ENCODE measurements around the gene PSEN1.

- TF ChIP-seq, protein P1, sequence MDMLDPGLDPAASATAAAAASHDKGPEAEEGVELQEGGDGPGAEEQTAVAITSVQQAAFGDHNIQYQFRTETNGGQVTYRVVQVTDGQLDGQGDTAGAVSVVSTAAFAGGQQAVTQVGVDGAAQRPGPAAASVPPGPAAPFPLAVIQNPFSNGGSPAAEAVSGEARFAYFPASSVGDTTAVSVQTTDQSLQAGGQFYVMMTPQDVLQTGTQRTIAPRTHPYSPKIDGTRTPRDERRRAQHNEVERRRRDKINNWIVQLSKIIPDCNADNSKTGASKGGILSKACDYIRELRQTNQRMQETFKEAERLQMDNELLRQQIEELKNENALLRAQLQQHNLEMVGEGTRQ (IDR thresholded peaks at IDR 0.05; ENCODE audit: borderline replicate concordance, low read depth, low read length) = no peak
- TF ChIP-seq, protein P2, sequence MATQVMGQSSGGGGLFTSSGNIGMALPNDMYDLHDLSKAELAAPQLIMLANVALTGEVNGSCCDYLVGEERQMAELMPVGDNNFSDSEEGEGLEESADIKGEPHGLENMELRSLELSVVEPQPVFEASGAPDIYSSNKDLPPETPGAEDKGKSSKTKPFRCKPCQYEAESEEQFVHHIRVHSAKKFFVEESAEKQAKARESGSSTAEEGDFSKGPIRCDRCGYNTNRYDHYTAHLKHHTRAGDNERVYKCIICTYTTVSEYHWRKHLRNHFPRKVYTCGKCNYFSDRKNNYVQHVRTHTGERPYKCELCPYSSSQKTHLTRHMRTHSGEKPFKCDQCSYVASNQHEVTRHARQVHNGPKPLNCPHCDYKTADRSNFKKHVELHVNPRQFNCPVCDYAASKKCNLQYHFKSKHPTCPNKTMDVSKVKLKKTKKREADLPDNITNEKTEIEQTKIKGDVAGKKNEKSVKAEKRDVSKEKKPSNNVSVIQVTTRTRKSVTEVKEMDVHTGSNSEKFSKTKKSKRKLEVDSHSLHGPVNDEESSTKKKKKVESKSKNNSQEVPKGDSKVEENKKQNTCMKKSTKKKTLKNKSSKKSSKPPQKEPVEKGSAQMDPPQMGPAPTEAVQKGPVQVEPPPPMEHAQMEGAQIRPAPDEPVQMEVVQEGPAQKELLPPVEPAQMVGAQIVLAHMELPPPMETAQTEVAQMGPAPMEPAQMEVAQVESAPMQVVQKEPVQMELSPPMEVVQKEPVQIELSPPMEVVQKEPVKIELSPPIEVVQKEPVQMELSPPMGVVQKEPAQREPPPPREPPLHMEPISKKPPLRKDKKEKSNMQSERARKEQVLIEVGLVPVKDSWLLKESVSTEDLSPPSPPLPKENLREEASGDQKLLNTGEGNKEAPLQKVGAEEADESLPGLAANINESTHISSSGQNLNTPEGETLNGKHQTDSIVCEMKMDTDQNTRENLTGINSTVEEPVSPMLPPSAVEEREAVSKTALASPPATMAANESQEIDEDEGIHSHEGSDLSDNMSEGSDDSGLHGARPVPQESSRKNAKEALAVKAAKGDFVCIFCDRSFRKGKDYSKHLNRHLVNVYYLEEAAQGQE (IDR thresholded peaks at IDR 0.05; ENCODE audit: low read depth, low read length) = no peak
- TF ChIP-seq, protein P3, sequence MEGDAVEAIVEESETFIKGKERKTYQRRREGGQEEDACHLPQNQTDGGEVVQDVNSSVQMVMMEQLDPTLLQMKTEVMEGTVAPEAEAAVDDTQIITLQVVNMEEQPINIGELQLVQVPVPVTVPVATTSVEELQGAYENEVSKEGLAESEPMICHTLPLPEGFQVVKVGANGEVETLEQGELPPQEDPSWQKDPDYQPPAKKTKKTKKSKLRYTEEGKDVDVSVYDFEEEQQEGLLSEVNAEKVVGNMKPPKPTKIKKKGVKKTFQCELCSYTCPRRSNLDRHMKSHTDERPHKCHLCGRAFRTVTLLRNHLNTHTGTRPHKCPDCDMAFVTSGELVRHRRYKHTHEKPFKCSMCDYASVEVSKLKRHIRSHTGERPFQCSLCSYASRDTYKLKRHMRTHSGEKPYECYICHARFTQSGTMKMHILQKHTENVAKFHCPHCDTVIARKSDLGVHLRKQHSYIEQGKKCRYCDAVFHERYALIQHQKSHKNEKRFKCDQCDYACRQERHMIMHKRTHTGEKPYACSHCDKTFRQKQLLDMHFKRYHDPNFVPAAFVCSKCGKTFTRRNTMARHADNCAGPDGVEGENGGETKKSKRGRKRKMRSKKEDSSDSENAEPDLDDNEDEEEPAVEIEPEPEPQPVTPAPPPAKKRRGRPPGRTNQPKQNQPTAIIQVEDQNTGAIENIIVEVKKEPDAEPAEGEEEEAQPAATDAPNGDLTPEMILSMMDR (IDR thresholded peaks at IDR 0.05) = no peak
- TF ChIP-seq, protein P4, sequence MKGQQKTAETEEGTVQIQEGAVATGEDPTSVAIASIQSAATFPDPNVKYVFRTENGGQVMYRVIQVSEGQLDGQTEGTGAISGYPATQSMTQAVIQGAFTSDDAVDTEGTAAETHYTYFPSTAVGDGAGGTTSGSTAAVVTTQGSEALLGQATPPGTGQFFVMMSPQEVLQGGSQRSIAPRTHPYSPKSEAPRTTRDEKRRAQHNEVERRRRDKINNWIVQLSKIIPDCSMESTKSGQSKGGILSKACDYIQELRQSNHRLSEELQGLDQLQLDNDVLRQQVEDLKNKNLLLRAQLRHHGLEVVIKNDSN (IDR thresholded peaks at IDR 0.05; ENCODE audit: borderline replicate concordance, low read depth) = no peak
- TF ChIP-seq EZH2phosphoT487 (IDR thresholded peaks at IDR 0.05; ENCODE audit: borderline replicate concordance, low read depth) = no peak
- no peak for TF ChIP-seq RFX5 (IDR thresholded peaks at IDR 0.05; ENCODE audit: low read length)
- no peak for TF ChIP-seq EP300 (IDR thresholded peaks at IDR 0.05; ENCODE audit: borderline replicate concordance in 1 of 2, low read depth in 1 of 2, low read length in 1 of 2)
Measured at GRCh38 chr14:73266317-73266716, 130.0 kb downstream of the PSEN1 start.
